Uterus (tissue), 2 donors: Measurements from ENCODE around the gene CNPY1.

Experiments used
- POLR2A ChIP-seq, 2 donors: fragments of 450-650 bp; IDR thresholded peaks; one replicate each; pipeline ENCODE4 v1.6.1; 2016; ENCODE audit warnings: antibody characterized with exemption in 2 of 2, mild to moderate bottlenecking in 1 of 2, moderate library complexity in 1 of 2
- TF ChIP-seq, protein P1 (sequence below), 4 experiments: fragments of 200-600 bp in 2 of 4; fragments of 450-650 bp in 2 of 4; sonication (generic) in 2 of 4; IDR thresholded peaks; one replicate each; pipeline ENCODE4 v1.5.1; 2016 to 2019; ENCODE audit warnings: antibody characterized with exemption in 4 of 4, mild to moderate bottlenecking in 2 of 4, moderate library complexity in 1 of 4

DNA sequence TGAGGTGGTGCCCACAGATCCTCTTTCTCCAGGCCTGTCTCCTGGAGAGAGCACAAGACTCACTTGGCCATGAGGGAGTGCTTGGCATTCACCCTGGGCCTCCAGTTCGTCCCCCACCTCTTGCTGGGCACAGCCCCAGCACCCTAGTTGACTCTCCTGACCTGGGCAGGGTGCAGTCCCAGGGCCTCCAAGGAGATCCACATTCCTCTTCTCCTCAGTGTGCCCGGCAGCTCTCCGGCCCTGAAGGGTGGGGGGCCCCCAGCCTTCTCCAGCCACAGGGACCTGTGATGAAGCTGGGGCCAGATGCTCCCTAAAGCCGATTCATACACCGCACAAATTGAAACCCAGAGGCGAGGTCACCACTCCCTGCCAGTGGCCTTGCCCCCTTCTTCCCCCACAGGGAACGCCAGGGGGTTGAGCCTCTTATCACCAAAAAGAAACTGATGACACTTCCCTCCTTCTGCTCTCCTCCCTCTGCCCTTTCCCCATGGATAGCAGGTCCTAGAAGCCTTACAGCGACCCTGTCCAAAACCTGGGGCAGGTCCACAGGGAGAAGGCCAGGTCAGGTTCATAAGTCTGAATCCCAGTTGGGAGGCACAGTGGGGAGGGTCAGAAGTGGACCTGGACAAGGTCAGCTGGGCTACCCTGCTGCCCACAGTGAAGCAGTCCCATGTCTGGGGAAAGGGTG, 85.3 kb downstream of the CNPY1 start:
- TF ChIP-seq POLR2A (IDR thresholded peaks at IDR 0.05): no peak
- TF ChIP-seq, protein P1, sequence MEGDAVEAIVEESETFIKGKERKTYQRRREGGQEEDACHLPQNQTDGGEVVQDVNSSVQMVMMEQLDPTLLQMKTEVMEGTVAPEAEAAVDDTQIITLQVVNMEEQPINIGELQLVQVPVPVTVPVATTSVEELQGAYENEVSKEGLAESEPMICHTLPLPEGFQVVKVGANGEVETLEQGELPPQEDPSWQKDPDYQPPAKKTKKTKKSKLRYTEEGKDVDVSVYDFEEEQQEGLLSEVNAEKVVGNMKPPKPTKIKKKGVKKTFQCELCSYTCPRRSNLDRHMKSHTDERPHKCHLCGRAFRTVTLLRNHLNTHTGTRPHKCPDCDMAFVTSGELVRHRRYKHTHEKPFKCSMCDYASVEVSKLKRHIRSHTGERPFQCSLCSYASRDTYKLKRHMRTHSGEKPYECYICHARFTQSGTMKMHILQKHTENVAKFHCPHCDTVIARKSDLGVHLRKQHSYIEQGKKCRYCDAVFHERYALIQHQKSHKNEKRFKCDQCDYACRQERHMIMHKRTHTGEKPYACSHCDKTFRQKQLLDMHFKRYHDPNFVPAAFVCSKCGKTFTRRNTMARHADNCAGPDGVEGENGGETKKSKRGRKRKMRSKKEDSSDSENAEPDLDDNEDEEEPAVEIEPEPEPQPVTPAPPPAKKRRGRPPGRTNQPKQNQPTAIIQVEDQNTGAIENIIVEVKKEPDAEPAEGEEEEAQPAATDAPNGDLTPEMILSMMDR (IDR thresholded peaks at IDR 0.05): no peak
